ENCODE results near the gene EPAS1. TPM values are rescaled to one million over a fixed set of nuclear protein-coding genes. Genes with fewer than 3 reads are reported as not detected.

EPAS1 gene
- total RNA-seq, 1 experiment from 2014 or later = 55.9 TPM

DNA sequence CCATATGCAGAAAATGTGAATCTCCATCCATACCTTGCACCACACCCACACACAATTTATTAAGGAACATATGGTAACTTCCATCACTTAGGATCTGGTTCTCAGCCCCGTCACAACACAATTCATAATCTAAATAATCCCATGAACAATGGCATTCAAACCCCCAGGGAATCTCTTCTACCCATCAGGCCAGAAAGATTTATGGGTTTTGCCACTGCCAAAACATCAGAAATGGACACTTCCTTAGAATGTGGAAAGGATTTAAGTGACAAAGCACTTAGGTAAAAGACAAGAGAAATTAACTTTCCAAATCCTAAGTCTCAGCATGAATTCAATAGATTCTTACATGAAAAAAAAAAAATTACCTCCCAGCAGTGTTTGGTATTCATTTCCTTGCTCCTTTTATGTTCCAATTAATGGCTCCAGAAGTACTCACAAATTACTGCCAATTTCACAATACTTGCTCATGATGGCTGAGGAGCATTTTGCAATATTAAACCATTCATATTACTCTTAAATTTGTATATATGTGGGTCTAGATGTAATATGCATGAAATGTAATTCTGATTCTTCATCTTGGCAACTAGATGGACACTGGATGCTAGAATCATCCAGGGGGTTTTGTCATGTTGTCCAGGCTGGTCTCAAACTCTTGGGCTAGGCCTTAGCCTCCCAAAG is 125.6 kb downstream of the EPAS1 start:
- H2AFZ ChIP-seq (ENCODE audit: low read depth, low read length, poor library complexity, severe bottlenecking) = no peak overlapping the region
- no peaks in the 10 kb centered on the region for H3K27me3 ChIP-seq (ENCODE audit: insufficient read depth, low read length)
- intact Hi-C loops (cut with micrococcal nuclease) = no loop called here
- no peaks in the 10 kb centered on the region for H3K4me1 ChIP-seq (ENCODE audit: control insufficient read depth in 1 of 2, insufficient read depth in 2 of 2, low read length in 2 of 2)
- ATAC-seq = no peak
- H3K27ac ChIP-seq (ENCODE audit: low read depth, low read length) = no peak overlapping the region
- no peaks in the 10 kb centered on the region for H3K9me3 ChIP-seq (ENCODE audit: control insufficient read depth in 1 of 2, insufficient read depth in 1 of 2, low read depth in 1 of 2, low read length in 2 of 2)
- no peak overlapping the region for H3K4me3 ChIP-seq (replicated peaks in 1 of 2; ENCODE audit: low read depth in 1 of 2, low read length in 2 of 2)
- no peaks in the 10 kb centered on the region for H3K79me2 ChIP-seq (ENCODE audit: insufficient read depth, low read length)
- POLR2A ChIA-PET = no interaction called here
- DNase-seq (ENCODE audit: low read depth, low spot score) = no peak
- CTCF ChIA-PET = no interaction called here
- no peaks in the 10 kb centered on the region for H3K36me3 ChIP-seq (ENCODE audit: control insufficient read depth in 1 of 2, insufficient read depth in 2 of 2, low read length in 2 of 2)
- BruUV-seq (replicated peaks) = no TSS peak
- TF ChIP-seq RAD21 (IDR thresholded peaks at IDR 0.05; ENCODE audit: low read depth) = no peak
- TF ChIP-seq POLR2AphosphoS5 (IDR thresholded peaks at IDR 0.05; ENCODE audit: low read depth, low read length) = no peak
- no peak for TF ChIP-seq ZNF274 (IDR thresholded peaks at IDR 0.05; ENCODE audit: low read depth, low read length)
- no peak for TF ChIP-seq EZH2 (IDR thresholded peaks at IDR 0.05)
- no peak for TF ChIP-seq CEBPB (IDR thresholded peaks at IDR 0.05; ENCODE audit: low read depth)
- TF ChIP-seq SP1 (IDR thresholded peaks at IDR 0.05; ENCODE audit: low read depth) = no peak
- no peak for TF ChIP-seq TCF7L2 (IDR thresholded peaks at IDR 0.05; ENCODE audit: borderline replicate concordance, extremely low read depth, insufficient read depth, insufficient read length)
- no peak for TF ChIP-seq ZFX (IDR thresholded peaks at IDR 0.05)
- TF ChIP-seq FOSL1 (IDR thresholded peaks at IDR 0.05; ENCODE audit: low read depth) = no peak
- TF ChIP-seq POLR2A (IDR thresholded peaks at IDR 0.05; ENCODE audit: borderline replicate concordance, extremely low read depth, insufficient read depth, insufficient read length) = no peak
- no peak for TF ChIP-seq EGR1 (IDR thresholded peaks at IDR 0.05; ENCODE audit: low read depth)
- no peak for TF ChIP-seq CBX3 (IDR thresholded peaks at IDR 0.05; ENCODE audit: low read depth)
- TF ChIP-seq, protein P1, sequence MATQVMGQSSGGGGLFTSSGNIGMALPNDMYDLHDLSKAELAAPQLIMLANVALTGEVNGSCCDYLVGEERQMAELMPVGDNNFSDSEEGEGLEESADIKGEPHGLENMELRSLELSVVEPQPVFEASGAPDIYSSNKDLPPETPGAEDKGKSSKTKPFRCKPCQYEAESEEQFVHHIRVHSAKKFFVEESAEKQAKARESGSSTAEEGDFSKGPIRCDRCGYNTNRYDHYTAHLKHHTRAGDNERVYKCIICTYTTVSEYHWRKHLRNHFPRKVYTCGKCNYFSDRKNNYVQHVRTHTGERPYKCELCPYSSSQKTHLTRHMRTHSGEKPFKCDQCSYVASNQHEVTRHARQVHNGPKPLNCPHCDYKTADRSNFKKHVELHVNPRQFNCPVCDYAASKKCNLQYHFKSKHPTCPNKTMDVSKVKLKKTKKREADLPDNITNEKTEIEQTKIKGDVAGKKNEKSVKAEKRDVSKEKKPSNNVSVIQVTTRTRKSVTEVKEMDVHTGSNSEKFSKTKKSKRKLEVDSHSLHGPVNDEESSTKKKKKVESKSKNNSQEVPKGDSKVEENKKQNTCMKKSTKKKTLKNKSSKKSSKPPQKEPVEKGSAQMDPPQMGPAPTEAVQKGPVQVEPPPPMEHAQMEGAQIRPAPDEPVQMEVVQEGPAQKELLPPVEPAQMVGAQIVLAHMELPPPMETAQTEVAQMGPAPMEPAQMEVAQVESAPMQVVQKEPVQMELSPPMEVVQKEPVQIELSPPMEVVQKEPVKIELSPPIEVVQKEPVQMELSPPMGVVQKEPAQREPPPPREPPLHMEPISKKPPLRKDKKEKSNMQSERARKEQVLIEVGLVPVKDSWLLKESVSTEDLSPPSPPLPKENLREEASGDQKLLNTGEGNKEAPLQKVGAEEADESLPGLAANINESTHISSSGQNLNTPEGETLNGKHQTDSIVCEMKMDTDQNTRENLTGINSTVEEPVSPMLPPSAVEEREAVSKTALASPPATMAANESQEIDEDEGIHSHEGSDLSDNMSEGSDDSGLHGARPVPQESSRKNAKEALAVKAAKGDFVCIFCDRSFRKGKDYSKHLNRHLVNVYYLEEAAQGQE (IDR thresholded peaks at IDR 0.05; ENCODE audit: low read depth) = no peak
- TF ChIP-seq EZH2phosphoT487 (IDR thresholded peaks at IDR 0.05; ENCODE audit: borderline replicate concordance) = no peak
- TF ChIP-seq, protein P2, sequence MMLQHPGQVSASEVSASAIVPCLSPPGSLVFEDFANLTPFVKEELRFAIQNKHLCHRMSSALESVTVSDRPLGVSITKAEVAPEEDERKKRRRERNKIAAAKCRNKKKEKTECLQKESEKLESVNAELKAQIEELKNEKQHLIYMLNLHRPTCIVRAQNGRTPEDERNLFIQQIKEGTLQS (IDR thresholded peaks at IDR 0.05) = no peak
- TF ChIP-seq, protein P3, sequence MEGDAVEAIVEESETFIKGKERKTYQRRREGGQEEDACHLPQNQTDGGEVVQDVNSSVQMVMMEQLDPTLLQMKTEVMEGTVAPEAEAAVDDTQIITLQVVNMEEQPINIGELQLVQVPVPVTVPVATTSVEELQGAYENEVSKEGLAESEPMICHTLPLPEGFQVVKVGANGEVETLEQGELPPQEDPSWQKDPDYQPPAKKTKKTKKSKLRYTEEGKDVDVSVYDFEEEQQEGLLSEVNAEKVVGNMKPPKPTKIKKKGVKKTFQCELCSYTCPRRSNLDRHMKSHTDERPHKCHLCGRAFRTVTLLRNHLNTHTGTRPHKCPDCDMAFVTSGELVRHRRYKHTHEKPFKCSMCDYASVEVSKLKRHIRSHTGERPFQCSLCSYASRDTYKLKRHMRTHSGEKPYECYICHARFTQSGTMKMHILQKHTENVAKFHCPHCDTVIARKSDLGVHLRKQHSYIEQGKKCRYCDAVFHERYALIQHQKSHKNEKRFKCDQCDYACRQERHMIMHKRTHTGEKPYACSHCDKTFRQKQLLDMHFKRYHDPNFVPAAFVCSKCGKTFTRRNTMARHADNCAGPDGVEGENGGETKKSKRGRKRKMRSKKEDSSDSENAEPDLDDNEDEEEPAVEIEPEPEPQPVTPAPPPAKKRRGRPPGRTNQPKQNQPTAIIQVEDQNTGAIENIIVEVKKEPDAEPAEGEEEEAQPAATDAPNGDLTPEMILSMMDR (IDR thresholded peaks at IDR 0.05 in 2 of 3, conservative IDR thresholded peaks at IDR 0.05 in 1 of 3; ENCODE audit: borderline replicate concordance in 1 of 3, insufficient read depth in 1 of 3, low read depth in 2 of 3, low read length in 2 of 3) = no peak
- TF ChIP-seq SRF (IDR thresholded peaks at IDR 0.05; ENCODE audit: low read depth) = no peak
- no peak for TF ChIP-seq JUND (IDR thresholded peaks at IDR 0.05)
- TF ChIP-seq SIN3A (IDR thresholded peaks at IDR 0.05; ENCODE audit: low read depth) = no peak
- no peaks in the 10 kb centered on the region for H3K9me2 ChIP-seq (ENCODE audit: insufficient read depth)
- no peak overlapping the region for H3K4me2 ChIP-seq (ENCODE audit: low read length)
- H4K20me1 ChIP-seq (ENCODE audit: insufficient read depth) = no peaks in the 10 kb centered on the region
- RAD21 ChIA-PET (ENCODE audit: low non-redundant PET in 1 of 2, low total read pairs in 2 of 2, uncharacterized antibody in 2 of 2, unreplicated experiment in 2 of 2) = no interaction called here
- no peak overlapping the region for H3K9ac ChIP-seq (ENCODE audit: low read length)

Data from HCT116 (cell line).